ENCODE data around the gene TRAP1. TPM values are rescaled to one million over a fixed set of nuclear protein-coding genes. Genes with fewer than 3 reads are reported as not detected.

The TRAP1 gene
- total RNA-seq, 1 experiment from 2014 or later = 416 TPM

DNA sequence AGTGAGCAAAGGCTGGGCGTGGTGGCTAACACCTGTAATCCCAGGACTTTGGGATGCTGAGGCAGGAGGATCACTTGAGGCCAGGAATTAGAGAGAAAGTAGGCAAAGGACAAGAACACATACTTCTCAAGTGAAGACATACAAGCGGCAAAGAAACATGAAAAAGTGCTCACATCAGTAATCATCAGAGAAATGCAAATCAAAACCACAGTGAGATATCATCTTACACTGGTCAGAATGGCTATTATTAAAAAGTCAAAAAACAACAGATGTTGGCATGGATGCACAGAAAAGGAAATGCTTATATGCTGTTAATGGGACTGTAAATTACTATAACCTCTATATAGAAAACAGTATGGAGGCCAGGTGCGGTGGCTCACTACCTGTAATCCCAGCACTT is 93.7 kb downstream of the TRAP1 start (continued):
- TF ChIP-seq, protein P1, sequence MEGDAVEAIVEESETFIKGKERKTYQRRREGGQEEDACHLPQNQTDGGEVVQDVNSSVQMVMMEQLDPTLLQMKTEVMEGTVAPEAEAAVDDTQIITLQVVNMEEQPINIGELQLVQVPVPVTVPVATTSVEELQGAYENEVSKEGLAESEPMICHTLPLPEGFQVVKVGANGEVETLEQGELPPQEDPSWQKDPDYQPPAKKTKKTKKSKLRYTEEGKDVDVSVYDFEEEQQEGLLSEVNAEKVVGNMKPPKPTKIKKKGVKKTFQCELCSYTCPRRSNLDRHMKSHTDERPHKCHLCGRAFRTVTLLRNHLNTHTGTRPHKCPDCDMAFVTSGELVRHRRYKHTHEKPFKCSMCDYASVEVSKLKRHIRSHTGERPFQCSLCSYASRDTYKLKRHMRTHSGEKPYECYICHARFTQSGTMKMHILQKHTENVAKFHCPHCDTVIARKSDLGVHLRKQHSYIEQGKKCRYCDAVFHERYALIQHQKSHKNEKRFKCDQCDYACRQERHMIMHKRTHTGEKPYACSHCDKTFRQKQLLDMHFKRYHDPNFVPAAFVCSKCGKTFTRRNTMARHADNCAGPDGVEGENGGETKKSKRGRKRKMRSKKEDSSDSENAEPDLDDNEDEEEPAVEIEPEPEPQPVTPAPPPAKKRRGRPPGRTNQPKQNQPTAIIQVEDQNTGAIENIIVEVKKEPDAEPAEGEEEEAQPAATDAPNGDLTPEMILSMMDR (IDR thresholded peaks at IDR 0.05 in 2 of 3, conservative IDR thresholded peaks at IDR 0.05 in 1 of 3; ENCODE audit: borderline replicate concordance in 1 of 3, insufficient read depth in 1 of 3, low read depth in 2 of 3, low read length in 2 of 3) = no peak
- no peak for TF ChIP-seq RAD21 (IDR thresholded peaks at IDR 0.05; ENCODE audit: low read depth)
- TF ChIP-seq, protein P2, sequence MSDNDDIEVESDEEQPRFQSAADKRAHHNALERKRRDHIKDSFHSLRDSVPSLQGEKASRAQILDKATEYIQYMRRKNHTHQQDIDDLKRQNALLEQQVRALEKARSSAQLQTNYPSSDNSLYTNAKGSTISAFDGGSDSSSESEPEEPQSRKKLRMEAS (IDR thresholded peaks at IDR 0.05) = no peak
- no peak for TF ChIP-seq ZNF274 (IDR thresholded peaks at IDR 0.05; ENCODE audit: low read depth, low read length)
- TF ChIP-seq, protein P3, sequence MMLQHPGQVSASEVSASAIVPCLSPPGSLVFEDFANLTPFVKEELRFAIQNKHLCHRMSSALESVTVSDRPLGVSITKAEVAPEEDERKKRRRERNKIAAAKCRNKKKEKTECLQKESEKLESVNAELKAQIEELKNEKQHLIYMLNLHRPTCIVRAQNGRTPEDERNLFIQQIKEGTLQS (IDR thresholded peaks at IDR 0.05) = no peak
- TF ChIP-seq EZH2phosphoT487 (IDR thresholded peaks at IDR 0.05; ENCODE audit: borderline replicate concordance) = no peak

DNA sequence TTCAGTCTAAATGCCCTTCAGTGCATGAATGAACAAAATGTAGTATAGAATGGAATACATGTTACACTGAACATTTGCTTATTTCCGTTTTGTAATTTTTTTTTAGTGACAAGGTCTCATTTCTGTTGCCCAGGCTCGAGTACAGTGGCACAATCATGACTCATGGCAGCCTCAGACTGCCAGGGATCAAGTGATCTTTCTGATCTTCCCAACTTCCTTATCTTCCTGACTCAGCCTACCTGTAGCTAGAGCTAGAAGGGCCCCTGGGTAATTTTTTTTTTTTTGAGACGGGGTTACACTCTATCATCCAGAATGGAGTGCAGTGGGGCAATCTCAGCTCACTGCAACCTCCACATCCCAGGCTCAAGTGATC is 98.6 kb downstream of the TRAP1 start:
- Histone ChIP-seq H3K79me2 (ENCODE audit: insufficient read depth, low read length) (peaks cover 41% of the 10 kb centered on the region), H3K9me2 (ENCODE audit: insufficient read depth) (no peaks in the 10 kb centered on the region), H3K9me3 (ENCODE audit: control insufficient read depth in 1 of 2, insufficient read depth in 1 of 2, low read depth in 1 of 2, low read length in 2 of 2) (no peaks in the 10 kb centered on the region), H3K36me3 (ENCODE audit: control insufficient read depth in 1 of 2, insufficient read depth in 2 of 2, low read length in 2 of 2) (peaks cover 0 to 10% of the 10 kb centered on the region in 2 experiments; a peak in 2 of 4 replicates), H4K20me1 (ENCODE audit: insufficient read depth) (no peaks in the 10 kb centered on the region), H3K9ac (ENCODE audit: low read length) (peak overlapping the region; percentile 15; the same call in 1 of the 2 replicates), H3K4me1 (ENCODE audit: control insufficient read depth in 1 of 2, insufficient read depth in 2 of 2, low read length in 2 of 2) (peaks cover 15 to 28% of the 10 kb centered on the region in 2 experiments), H3K4me2 (ENCODE audit: low read length) (peak overlapping the region; percentile 57), H3K27ac (ENCODE audit: low read depth, low read length) (peak overlapping the region; percentile 77), H3K27me3 (ENCODE audit: insufficient read depth, low read length) (no peaks in the 10 kb centered on the region), H3K4me3 (replicated peaks in 1 of 2; ENCODE audit: low read depth in 1 of 2, low read length in 2 of 2) (0 out of 4 replicates have a peak overlapping the region, but pooled peaks of 1 of the 2 experiments have one; percentile 7), H2AFZ (ENCODE audit: low read depth, low read length, poor library complexity, severe bottlenecking) (no peak overlapping the region)
- ChIA-PET POLR2A (no interaction called here), RAD21 (ENCODE audit: low non-redundant PET in 1 of 2, low total read pairs in 2 of 2, uncharacterized antibody in 2 of 2, unreplicated experiment in 2 of 2) (interaction anchor here in 1 of 2 experiments (0.7 kb wide), 1 partner anchor 28 kb away, joined by 3 read pairs; no protein-coding TSS in a partner anchor), CTCF (no interaction called here)
- intact Hi-C loops (cut with micrococcal nuclease) = no loop called here
- DNase-seq (ENCODE audit: low read depth, low spot score) = peak; percentile 68
- no TSS peak for BruUV-seq (replicated peaks)
- ATAC-seq = peak; percentile 96
- TF ChIP-seq, protein P2 (IDR thresholded peaks at IDR 0.05) = no peak
- TF ChIP-seq, protein P3 (IDR thresholded peaks at IDR 0.05) = no peak
- TF ChIP-seq ELF1 (IDR thresholded peaks at IDR 0.05; ENCODE audit: borderline replicate concordance, low read depth) (peak; percentile 58), CEBPB (IDR thresholded peaks at IDR 0.05; ENCODE audit: low read depth) (peak; percentile 62), SP1 (IDR thresholded peaks at IDR 0.05; ENCODE audit: low read depth) (peak; percentile 65), YY1 (IDR thresholded peaks at IDR 0.05; ENCODE audit: extremely low read depth, insufficient replicate concordance, low read depth, low read length) (no peak), ZNF274 (IDR thresholded peaks at IDR 0.05; ENCODE audit: low read depth, low read length) (no peak), POLR2AphosphoS5 (IDR thresholded peaks at IDR 0.05; ENCODE audit: low read depth, low read length) (0 out of 2 replicates have a peak, but pooled peaks have one; percentile 21), CBX3 (IDR thresholded peaks at IDR 0.05; ENCODE audit: low read depth) (peak; percentile 59; the same call in 1 of the 2 replicates), ZFX (IDR thresholded peaks at IDR 0.05) (no peak), EZH2 (IDR thresholded peaks at IDR 0.05) (no peak), SIN3A (IDR thresholded peaks at IDR 0.05; ENCODE audit: low read depth) (no peak), JUND (IDR thresholded peaks at IDR 0.05) (peak; percentile 79), SRF (IDR thresholded peaks at IDR 0.05; ENCODE audit: low read depth) (no peak), RAD21 (IDR thresholded peaks at IDR 0.05; ENCODE audit: low read depth) (no peak; the same call in 1 of the 2 replicates), FOSL1 (IDR thresholded peaks at IDR 0.05; ENCODE audit: low read depth) (peak; percentile 88)
- TF ChIP-seq, protein P1 (IDR thresholded peaks at IDR 0.05 in 2 of 3, conservative IDR thresholded peaks at IDR 0.05 in 1 of 3; ENCODE audit: borderline replicate concordance in 1 of 3, insufficient read depth in 1 of 3, low read depth in 2 of 3, low read length in 2 of 3) = no peak
